Stomach (tissue), 9 donors: ENCODE data around the gene GPER1. TPM values are rescaled to one million over a fixed set of nuclear protein-coding genes. Genes with fewer than 3 reads are reported as not detected.
A peak's percentile ranks its signal among the peaks of the same experiment; 100 is the strongest.

Experiments used
- DNase-seq, 2 donors: peaks; one replicate each; pipeline versions ENCODE4 v3.0.0 to v3.0.0-alpha.2; 2013 to 2019
- H3K27ac ChIP-seq, 5 donors: fragments of 200-600 bp in 4 of 5; sonication (generic) in 4 of 5; one replicate each; pipeline ENCODE4 v1.5.1; 2013 to 2019; ENCODE audit warnings: mild to moderate bottlenecking in 1 of 5, moderate library complexity in 1 of 5
- H3K27me3 ChIP-seq, 3 donors: fragments of 200-600 bp; sonication (generic); one replicate each; pipeline ENCODE4 v1.5.1; 2017 to 2019; ENCODE audit warnings: mixed run types in 1 of 3
- H3K36me3 ChIP-seq, 4 donors: fragments of 200-600 bp; sonication (generic); 1 replicate in 3 of 4; 2 replicates in 1 of 4; pipeline ENCODE4 v1.5.1; 2016 to 2019
- H3K4me1 ChIP-seq, 4 donors: fragments of 200-600 bp; sonication (generic); one replicate each; pipeline ENCODE4 v1.5.1; 2016 to 2019
- H3K4me3 ChIP-seq, 4 donors: fragments of 200-600 bp; sonication (generic) in 3 of 4; one replicate each; pipeline ENCODE4 v1.5.1; 2016 to 2019; ENCODE audit warnings: mild to moderate bottlenecking in 1 of 4
- H3K9me3 ChIP-seq, 4 donors: fragments of 200-600 bp; sonication (generic); one replicate each; pipeline ENCODE4 v1.5.1; 2016 to 2019
- EP300 ChIP-seq: sonication (generic); formaldehyde crosslinking; IDR thresholded peaks from one replicate; pipeline ENCODE4 v1.6.1; 2017; ENCODE audit warnings: antibody characterized with exemption
- POLR2A ChIP-seq, 4 donors: fragments of 450-650 bp; IDR thresholded peaks; one replicate each; pipeline ENCODE4 v1.6.1; 2016; ENCODE audit warnings: antibody characterized with exemption in 4 of 4, control low read depth in 2 of 4, mild to moderate bottlenecking in 1 of 4, moderate library complexity in 1 of 4
- POLR2AphosphoS5 ChIP-seq, 3 donors: sonication (generic); formaldehyde crosslinking; IDR thresholded peaks; one replicate each; pipeline ENCODE4 v1.6.1; 2016; ENCODE audit warnings: antibody characterized with exemption in 3 of 3
- WGBS, 5 donors: extraction: QIAGEN DNeasy Blood & Tissue Kit in 3 of 5; methylation state at CpG; one replicate each; pipeline versions ENCODE4 v1.1.5 to v1.1.7; 2013 to 2018; 5-methylcytosine and 5-hydroxymethylcytosine counted together
- intact Hi-C: fragments of 100-400 bp; cut with DNase I; formaldehyde crosslinking; loops from one replicate; pipeline ENCODE4 v1.15.1; 2023; ENCODE audit warnings: low total_unique reads
- polyA plus RNA-seq, 3 donors: library from polyadenylated mRNA; stranded (reverse); fragments of 200-250 nt; gene quantifications; one replicate each; pipeline ENCODE4 v1.2.3, GENCODE V29; 2013
- total RNA-seq, 5 donors: library from RNA; depleted of rRNA; stranded (reverse); fragments of >200 nt; gene quantifications; one replicate each; pipeline versions ENCODE4 v1.1.0 to v1.2.3, GENCODE V29; 2014 to 2016
- TF ChIP-seq, protein P1 (sequence below), 7 experiments: fragments of 450-650 bp in 4 of 7; fragments of 200-600 bp in 3 of 7; sonication (generic) in 3 of 7; IDR thresholded peaks; one replicate each; pipeline ENCODE4 v1.5.1; 2016 to 2019; ENCODE audit warnings: antibody characterized with exemption in 7 of 7, control low read depth in 2 of 7, mild to moderate bottlenecking in 1 of 7
- donor health status: healthy with polysubstance abuse.
- donor health status: Bipolar disorder and iron deficiency.
- donor health status: healthy.

Gene GPER1
- total and polyA plus RNA-seq, 8 donors = 0.58 to 31.2 (median 18.3) TPM; not detected in 1

DNA sequence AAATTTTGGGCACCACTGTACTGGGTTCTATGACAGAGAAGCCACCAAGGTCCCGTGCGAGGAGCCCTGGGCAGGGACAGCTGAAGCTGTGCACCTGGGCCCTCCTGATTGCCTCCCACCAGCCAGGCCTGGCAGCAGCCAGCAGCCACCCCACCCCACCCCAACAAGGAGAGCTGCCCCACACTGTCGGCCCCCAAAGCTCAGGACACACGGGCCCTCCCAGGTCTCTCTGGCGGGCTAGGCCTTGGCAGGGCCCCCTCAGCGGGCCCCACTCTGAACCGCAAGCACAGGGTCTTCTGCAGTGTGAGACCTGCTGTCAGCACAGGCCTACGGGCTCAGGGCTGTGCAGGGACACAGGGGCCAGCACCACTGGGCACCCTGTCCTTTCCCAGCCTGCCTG, 38.1 kb upstream of the GPER1 start:
- intact Hi-C loops = no loop called here
- WGBS, 5 donors = 79 to 93% (median 81%) methylated on average over 3 to 8 of the region's 8 CpGs; no CpG with 5 or more reads in 1 of the 5 donors
- no peak for TF ChIP-seq POLR2AphosphoS5 (IDR thresholded peaks at IDR 0.05)
- TF ChIP-seq, protein P1, sequence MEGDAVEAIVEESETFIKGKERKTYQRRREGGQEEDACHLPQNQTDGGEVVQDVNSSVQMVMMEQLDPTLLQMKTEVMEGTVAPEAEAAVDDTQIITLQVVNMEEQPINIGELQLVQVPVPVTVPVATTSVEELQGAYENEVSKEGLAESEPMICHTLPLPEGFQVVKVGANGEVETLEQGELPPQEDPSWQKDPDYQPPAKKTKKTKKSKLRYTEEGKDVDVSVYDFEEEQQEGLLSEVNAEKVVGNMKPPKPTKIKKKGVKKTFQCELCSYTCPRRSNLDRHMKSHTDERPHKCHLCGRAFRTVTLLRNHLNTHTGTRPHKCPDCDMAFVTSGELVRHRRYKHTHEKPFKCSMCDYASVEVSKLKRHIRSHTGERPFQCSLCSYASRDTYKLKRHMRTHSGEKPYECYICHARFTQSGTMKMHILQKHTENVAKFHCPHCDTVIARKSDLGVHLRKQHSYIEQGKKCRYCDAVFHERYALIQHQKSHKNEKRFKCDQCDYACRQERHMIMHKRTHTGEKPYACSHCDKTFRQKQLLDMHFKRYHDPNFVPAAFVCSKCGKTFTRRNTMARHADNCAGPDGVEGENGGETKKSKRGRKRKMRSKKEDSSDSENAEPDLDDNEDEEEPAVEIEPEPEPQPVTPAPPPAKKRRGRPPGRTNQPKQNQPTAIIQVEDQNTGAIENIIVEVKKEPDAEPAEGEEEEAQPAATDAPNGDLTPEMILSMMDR (IDR thresholded peaks at IDR 0.05) = no peak
- no peaks in the 10 kb centered on the region for H3K9me3 ChIP-seq
- no peaks in the 10 kb centered on the region for H3K36me3 ChIP-seq
- H3K27me3 ChIP-seq = no peaks in the 10 kb centered on the region
- peak overlapping the region in 4 of 5 donors; percentile 33 to 93 (median 86) for H3K27ac ChIP-seq
- H3K4me3 ChIP-seq = no peak overlapping the region
- no peak for DNase-seq
- peaks cover 77 to 100% (median 97%) of the 10 kb centered on the region in 4 donors for H3K4me1 ChIP-seq

DNA sequence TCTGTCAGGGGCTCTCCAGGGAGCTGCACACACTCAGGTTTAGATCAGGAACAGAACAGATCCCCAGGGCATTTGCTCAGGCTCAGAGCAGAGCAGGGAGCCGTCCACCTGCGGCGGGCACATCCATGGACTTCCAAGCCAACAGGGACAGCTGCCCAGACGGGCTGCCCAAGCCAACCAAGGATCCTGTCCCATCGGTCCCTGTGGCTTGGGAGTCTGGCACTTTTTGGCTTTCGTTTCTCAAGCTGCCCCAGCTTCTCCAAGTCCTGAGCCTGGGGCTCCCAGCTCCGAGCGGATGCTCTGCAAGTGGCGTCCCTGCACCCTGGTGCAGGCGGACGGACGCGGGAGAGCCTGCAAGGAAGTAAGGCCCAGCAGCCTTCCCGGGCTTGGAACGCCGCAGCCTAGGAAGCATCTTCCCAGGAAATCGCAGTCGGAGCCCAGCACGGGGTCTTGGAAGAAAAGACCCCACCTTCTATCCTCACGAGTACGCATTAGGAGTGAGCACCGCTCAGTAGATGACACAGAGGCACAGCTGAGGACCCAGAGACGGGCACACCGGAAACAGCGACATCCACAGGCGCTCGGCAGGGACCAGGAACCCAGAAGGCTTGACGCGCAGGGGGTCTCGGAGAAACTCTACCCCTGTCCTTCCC, 37.5 kb upstream of the GPER1 start:
- intact Hi-C loops = no loop called here
- no peak for TF ChIP-seq POLR2A (IDR thresholded peaks at IDR 0.05)
- TF ChIP-seq, protein P1 (IDR thresholded peaks at IDR 0.05) = no peak
- TF ChIP-seq EP300 = no peak
- no peak for TF ChIP-seq POLR2AphosphoS5 (IDR thresholded peaks at IDR 0.05)
- no peak for DNase-seq
- no peaks in the 10 kb centered on the region for H3K27me3 ChIP-seq
- H3K4me1 ChIP-seq = peaks cover 77 to 100% (median 97%) of the 10 kb centered on the region in 4 donors
- no peak overlapping the region for H3K4me3 ChIP-seq
- peak overlapping the region in 3 of 5 donors; percentile 77 to 93 (median 80) for H3K27ac ChIP-seq
- WGBS, 5 donors = 85 to 94% (median 91%) methylated on average over 16 to 30 of the region's 30 CpGs
- H3K36me3 ChIP-seq = no peaks in the 10 kb centered on the region
- H3K9me3 ChIP-seq = no peaks in the 10 kb centered on the region

DNA sequence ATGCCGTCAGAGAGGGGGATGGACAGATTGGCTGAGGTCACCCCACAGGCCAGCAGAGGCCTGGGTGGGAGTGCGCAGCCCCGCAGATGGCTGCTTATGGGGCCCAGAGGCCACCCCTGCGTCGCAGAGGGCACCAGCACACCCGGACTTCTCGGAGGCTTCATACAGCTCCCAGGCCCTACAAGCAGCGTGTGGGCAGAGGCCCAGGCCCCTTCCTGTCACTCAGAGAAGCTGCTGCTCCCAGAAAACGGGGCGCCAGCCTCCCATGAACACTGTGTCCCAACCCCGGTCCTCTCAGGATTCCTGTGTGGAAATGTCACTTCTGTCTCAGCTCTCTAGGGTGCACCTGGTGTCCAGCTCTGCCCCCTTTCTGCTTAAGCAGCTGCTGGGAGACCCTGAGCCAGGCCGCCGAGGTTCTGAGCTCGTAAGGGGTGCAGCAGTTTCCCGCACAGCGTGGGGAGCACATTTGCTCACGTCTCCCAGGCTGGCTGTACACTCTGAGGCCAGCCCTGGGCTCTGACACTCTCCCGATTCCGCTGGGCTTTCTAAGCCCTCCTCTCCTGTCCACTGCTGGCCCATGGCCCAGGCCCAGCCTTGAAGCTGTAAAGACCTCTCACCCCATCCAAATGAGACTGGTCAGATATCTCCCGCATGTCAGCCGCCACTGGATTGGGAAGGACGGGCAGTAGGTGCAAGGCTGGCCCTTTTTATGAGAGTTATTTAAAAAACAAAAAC, 36.8 kb upstream of the GPER1 start:
- intact Hi-C loops = no loop called here

More for the DNA sequence above, 36.8 kb upstream of the GPER1 start:
- Histone ChIP-seq H3K9me3 (no peaks in the 10 kb centered on the region), H3K4me1 (peaks cover 77 to 100% (median 97%) of the 10 kb centered on the region in 4 donors), H3K4me3 (no peak overlapping the region), H3K36me3 (no peaks in the 10 kb centered on the region), H3K27me3 (no peaks in the 10 kb centered on the region), H3K27ac (peak overlapping the region in 4 of 5 donors; percentile 68 to 93 (median 77))
- DNase-seq = no peak
- 81 to 88% (median 83%) methylated on average over 19 to 22 of the region's 22 CpGs for WGBS, 5 donors
- TF ChIP-seq POLR2A (IDR thresholded peaks at IDR 0.05) (no peak), POLR2AphosphoS5 (IDR thresholded peaks at IDR 0.05) (no peak), EP300 (no peak)
- TF ChIP-seq, protein P1 (IDR thresholded peaks at IDR 0.05) = no peak
